Spleen (tissue), 7 donors: ENCODE results near the gene PSD.

ENCODE experiments used
- CTCF ChIP-seq, 11 experiments: fragments of 200-600 bp in 7 of 11; fragments of 450-650 bp in 4 of 11; sonication (generic) in 4 of 11; IDR thresholded peaks in 8 of 11; conservative IDR thresholded peaks in 3 of 11; 1 replicate in 7 of 11; 2 replicates in 4 of 11; pipeline versions ENCODE4 v1.4.0 to v1.8.0; 2016 to 2021; ENCODE audit warnings: antibody characterized with exemption in 11 of 11, inconsistent platforms in 4 of 11, mild to moderate bottlenecking in 1 of 11
- POLR2A ChIP-seq, 3 donors: fragments of 450-650 bp; IDR thresholded peaks; one replicate each; pipeline ENCODE4 v1.5.1; 2017; ENCODE audit warnings: antibody characterized with exemption in 3 of 3, mild to moderate bottlenecking in 1 of 3
- donor health status: DM: no; HTN: no; CAD: no; lungs with moderate emphysema.
- donor health status: DM: no; HTN: no; CAD: no.
- donor health status: DM: no; HTN: no; CAD: no.

GRCh38 chr10:102409604-102410428 lies 8.8 kb downstream of the PSD start:
- no peak for TF ChIP-seq CTCF (IDR thresholded peaks at IDR 0.05 in 8 of 11, conservative IDR thresholded peaks at IDR 0.05 in 3 of 11)
- no peak for TF ChIP-seq POLR2A (IDR thresholded peaks at IDR 0.05)
